Endodermal cell (in vitro differentiated cells): ENCODE results near the gene PSMD1. TPM values are rescaled to one million over a fixed set of nuclear protein-coding genes. Genes with fewer than 3 reads are reported as not detected.
A peak's percentile ranks its signal among the peaks of the same experiment; 100 is the strongest.
"Not testable (repeated sequence)": the region's sequence is repeated elsewhere in the genome, so short reads cannot be mapped to it uniquely, and the experiment has no call there.

Source experiments
- DNase-seq: peaks from one replicate; pipeline ENCODE4 v3.0.0-alpha.2; 2017
- H3K27ac ChIP-seq: 2 replicates; pipeline ENCODE4 v1.5.1; 2013; ENCODE audit warnings: mild to moderate bottlenecking, low read depth, low read length, moderate library complexity
- H3K27me3 ChIP-seq: 2 replicates; pipeline ENCODE4 v1.6.1; 2013; ENCODE audit warnings: mild to moderate bottlenecking, low read length, moderate library complexity; ENCODE audit not compliant: insufficient read depth, control insufficient read depth, poor library complexity, severe bottlenecking
- H3K36me3 ChIP-seq: 2 replicates; pipeline ENCODE4 v1.7.0; 2013; ENCODE audit warnings: mild to moderate bottlenecking, low read length, moderate library complexity; ENCODE audit not compliant: control insufficient read depth, insufficient read depth
- H3K4me1 ChIP-seq: one replicate; pipeline ENCODE4 v1.7.0; 2013; ENCODE audit warnings: low read length; ENCODE audit not compliant: control insufficient read depth, insufficient read depth
- H3K4me3 ChIP-seq: 2 replicates; pipeline ENCODE4 v1.5.1; 2013; ENCODE audit warnings: mild to moderate bottlenecking, low read length, moderate library complexity
- H3K9ac ChIP-seq: 2 replicates; pipeline ENCODE4 v1.6.1; 2013; ENCODE audit warnings: mild to moderate bottlenecking, low read length, moderate library complexity; ENCODE audit not compliant: poor library complexity, severe bottlenecking; ENCODE audit errors: extremely low read depth
- H3K9me3 ChIP-seq: 2 replicates; pipeline ENCODE4 v1.6.1; 2013; ENCODE audit warnings: mild to moderate bottlenecking, low read length, moderate library complexity; ENCODE audit not compliant: control insufficient read depth
- H3K27ac Mint-ChIP-seq: 2 replicates; pipeline ENCODE4 v1.8.0; 2020; ENCODE audit warnings: mixed read lengths
- H3K27me3 Mint-ChIP-seq: 2 replicates; pipeline ENCODE4 v1.8.0; 2021; ENCODE audit warnings: mild to moderate bottlenecking, mixed read lengths; ENCODE audit not compliant: insufficient read depth
- H3K36me3 Mint-ChIP-seq: 2 replicates; pipeline ENCODE4 v1.8.0; 2020; ENCODE audit warnings: low read depth, mixed read lengths
- H3K4me1 Mint-ChIP-seq: 2 replicates; pipeline ENCODE4 v1.8.0; 2020; ENCODE audit warnings: mixed read lengths
- H3K4me3 Mint-ChIP-seq: 2 replicates; pipeline ENCODE4 v1.8.0; 2020; ENCODE audit warnings: mild to moderate bottlenecking, moderate library complexity, mixed read lengths
- H3K9me3 Mint-ChIP-seq: 2 replicates; pipeline ENCODE4 v1.8.0; 2020; ENCODE audit warnings: mild to moderate bottlenecking, mixed read lengths
- CTCF ChIP-seq: fragments of 200-600 bp; sonication (generic); conservative IDR thresholded peaks from 2 replicates; pipeline ENCODE4 v1.5.0; 2021; ENCODE audit warnings: antibody characterized with exemption, mild to moderate bottlenecking
- WGBS, 2 experiments: methylation state at CpG; one replicate each; pipeline versions ENCODE4 v1.1.5 to v1.1.7; 2013; ENCODE audit warnings: missing lambda C conversion rate in 2 of 2, mixed read lengths in 1 of 2; ENCODE audit not compliant: insufficient coverage in 1 of 2, insufficient read length in 1 of 2; 5-methylcytosine and 5-hydroxymethylcytosine counted together
- total RNA-seq, 2 donors: library from RNA; stranded (reverse); fragmentation: NEBNext Ultra II Directional in 1 of 2; extraction: Animal tissue kit (Norgen Biotek cat#: 25700) in 1 of 2; gene quantifications; 2 replicates in 1 of 2; 3 replicates in 1 of 2; pipeline ENCODE4 v1.2.1, GENCODE V29; 2021

Gene PSMD1
- total RNA-seq, 2 donors from 2014 or later = 148 to 158 TPM

GRCh38 chr2:231176066-231176465 is 119.4 kb downstream of the PSMD1 start:
- Histone ChIP-seq H3K9me3 (no peaks in the 10 kb centered on the region), H3K27ac (no peak overlapping the region), H3K36me3 (peaks cover 41% of the 10 kb centered on the region), H3K4me3 (no peak overlapping the region), H3K27me3 (no peaks in the 10 kb centered on the region), H3K9ac (no peak overlapping the region), H3K4me1 (peaks cover 4% of the 10 kb centered on the region)
- Mint-ChIP-seq H3K27me3 (no peaks in the 10 kb centered on the region), H3K9me3 (no peaks in the 10 kb centered on the region), H3K4me3 (no peak overlapping the region), H3K36me3 (peaks cover 30% of the 10 kb centered on the region), H3K27ac (no peak overlapping the region), H3K4me1 (peaks cover 9% of the 10 kb centered on the region)
- TF ChIP-seq CTCF = no peak
- WGBS, 2 experiments = 88 to 93% methylated on average over 2 of the region's 2 CpGs
- DNase-seq = peak; percentile 48

GRCh38 chr2:231177156-231178025 is 120.7 kb downstream of the PSMD1 start:
- Mint-ChIP-seq H3K4me1 (peaks cover 12% of the 10 kb centered on the region), H3K36me3 (peaks cover 18% of the 10 kb centered on the region), H3K27me3 (no peaks in the 10 kb centered on the region), H3K4me3 (no peak overlapping the region), H3K27ac (no peak overlapping the region), H3K9me3 (no peaks in the 10 kb centered on the region)
- no peak for DNase-seq
- H3K27me3 ChIP-seq = no peaks in the 10 kb centered on the region
- TF ChIP-seq CTCF = no peak
- H3K36me3 ChIP-seq = peaks cover 28% of the 10 kb centered on the region
- peaks cover 4% of the 10 kb centered on the region for H3K4me1 ChIP-seq
- no peaks in the 10 kb centered on the region for H3K9me3 ChIP-seq
- H3K4me3 ChIP-seq = no peak overlapping the region
- peak overlapping the region; percentile 30 for H3K27ac ChIP-seq
- no peak overlapping the region for H3K9ac ChIP-seq
- 97 to 99% methylated on average over 10 to 11 of the region's 11 CpGs for WGBS, 2 experiments

GRCh38 chr2:231178805-231179204 is 122.1 kb downstream of the PSMD1 start:
- WGBS, 2 experiments = 90 to 92% methylated on average over 4 to 5 of the region's 5 CpGs
- H3K4me1 ChIP-seq, H3K9me3 Mint-ChIP-seq, H3K27ac ChIP-seq, H3K27ac Mint-ChIP-seq, H3K27me3 Mint-ChIP-seq, H3K27me3 ChIP-seq, H3K4me3 Mint-ChIP-seq, DNase-seq, H3K9me3 ChIP-seq, H3K4me3 ChIP-seq, H3K9ac ChIP-seq: not testable (repeated sequence)
- H3K4me1 Mint-ChIP-seq = peaks cover 12% of the 10 kb centered on the region
- peaks cover 12% of the 10 kb centered on the region for H3K36me3 Mint-ChIP-seq
- H3K36me3 ChIP-seq = peaks cover 15% of the 10 kb centered on the region
